Breast epithelium (tissue), 4 donors: ENCODE measurements around the gene NUAK2. TPM values are rescaled to one million over a fixed set of nuclear protein-coding genes. Genes with fewer than 3 reads are reported as not detected.

Experiments
- DNase-seq, 2 donors: peaks; one replicate each; pipeline ENCODE4 v3.0.0-alpha.2; 2019; ENCODE audit warnings: low spot score in 2 of 2
- H3K27ac ChIP-seq, 2 donors: fragments of 200-600 bp; sonication (generic) in 1 of 2; one replicate each; pipeline ENCODE4 v1.5.1; 2016 to 2019; ENCODE audit warnings: mild to moderate bottlenecking in 1 of 2
- H3K27me3 ChIP-seq, 2 donors: fragments of 200-600 bp; sonication (generic) in 1 of 2; one replicate each; pipeline versions ENCODE4 v1.5.1 to v1.6.0; 2017 to 2019; ENCODE audit warnings: control low read depth in 1 of 2, mild to moderate bottlenecking in 1 of 2
- H3K36me3 ChIP-seq: fragments of 200-600 bp; one replicate; pipeline ENCODE4 v1.5.1; 2019
- H3K4me1 ChIP-seq, 2 donors: fragments of 200-600 bp; sonication (generic); one replicate each; pipeline ENCODE4 v1.5.1; 2016 to 2019; ENCODE audit warnings: control low read depth in 1 of 2
- H3K4me3 ChIP-seq, 3 donors: fragments of 200-600 bp; sonication (generic); 1 replicate in 2 of 3; 2 replicates in 1 of 3; pipeline ENCODE4 v1.5.1; 2016 to 2019; ENCODE audit warnings: mild to moderate bottlenecking in 3 of 3, moderate library complexity in 2 of 3
- H3K9me3 ChIP-seq, 2 donors: fragments of 200-600 bp; sonication (generic) in 1 of 2; one replicate each; pipeline ENCODE4 v1.5.1; 2016 to 2019; ENCODE audit warnings: control low read depth in 1 of 2
- POLR2A ChIP-seq: fragments of 450-650 bp; IDR thresholded peaks from one replicate; pipeline ENCODE4 v1.6.1; 2016; ENCODE audit warnings: antibody characterized with exemption, mild to moderate bottlenecking, moderate library complexity
- POLR2AphosphoS5 ChIP-seq, 3 donors: sonication (generic); formaldehyde crosslinking; IDR thresholded peaks; one replicate each; pipeline ENCODE4 v1.6.1; 2017; ENCODE audit warnings: antibody characterized with exemption in 3 of 3
- intact Hi-C: fragments of 100-400 bp; cut with DNase I; formaldehyde crosslinking; loops from one replicate; pipeline ENCODE4 v1.15.1; 2023; ENCODE audit warnings: low total_unique reads
- total RNA-seq, 3 donors: library from RNA; depleted of rRNA; stranded (reverse); fragments of >200 nt; gene quantifications; one replicate each; pipeline ENCODE4 v1.1.0, GENCODE V29; 2016
- TF ChIP-seq, protein P1 (sequence below), 3 donors: fragments of 450-650 bp; IDR thresholded peaks; one replicate each; pipeline ENCODE4 v1.5.1; 2016 to 2017; ENCODE audit warnings: antibody characterized with exemption in 3 of 3, mild to moderate bottlenecking in 3 of 3, moderate library complexity in 3 of 3

The NUAK2 gene
- total RNA-seq, 3 donors from 2014 or later: 0.98 to 2.2 (median 1.1) TPM

DNA sequence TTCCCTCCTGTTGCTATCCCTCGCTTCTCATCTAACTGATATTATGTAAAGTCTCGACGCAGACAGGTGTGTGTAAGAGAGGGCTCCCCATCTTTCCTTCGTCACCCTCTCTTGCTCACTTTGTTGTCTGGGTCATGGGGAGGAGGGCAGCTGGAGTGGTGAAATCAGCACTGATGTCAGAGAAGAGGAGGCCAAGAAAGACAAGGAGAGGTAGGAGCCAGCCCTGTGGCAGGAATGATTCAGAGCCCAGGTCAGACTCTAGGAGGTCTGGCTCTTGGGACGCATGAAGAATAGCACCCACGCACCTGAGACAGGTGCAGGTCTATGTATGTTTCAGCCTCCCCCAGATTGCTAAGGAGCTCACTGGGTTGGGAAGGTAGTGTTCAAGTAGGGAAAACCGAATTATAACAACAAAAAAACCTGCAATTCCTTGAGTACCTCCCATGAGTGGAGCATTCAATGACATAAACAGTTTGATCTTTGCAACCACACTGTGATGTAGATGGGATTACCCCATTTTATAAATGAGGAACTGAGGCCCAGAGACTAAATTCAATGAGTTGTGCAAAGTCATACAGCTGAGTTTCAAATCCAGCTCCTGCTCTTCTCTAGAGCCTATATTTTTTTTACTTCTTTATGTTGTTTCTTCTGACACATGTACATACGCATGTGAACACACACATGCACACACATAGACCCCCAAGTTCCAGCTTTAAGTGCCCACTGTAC is 10.4 kb downstream of the NUAK2 start:
- TF ChIP-seq, protein P1, sequence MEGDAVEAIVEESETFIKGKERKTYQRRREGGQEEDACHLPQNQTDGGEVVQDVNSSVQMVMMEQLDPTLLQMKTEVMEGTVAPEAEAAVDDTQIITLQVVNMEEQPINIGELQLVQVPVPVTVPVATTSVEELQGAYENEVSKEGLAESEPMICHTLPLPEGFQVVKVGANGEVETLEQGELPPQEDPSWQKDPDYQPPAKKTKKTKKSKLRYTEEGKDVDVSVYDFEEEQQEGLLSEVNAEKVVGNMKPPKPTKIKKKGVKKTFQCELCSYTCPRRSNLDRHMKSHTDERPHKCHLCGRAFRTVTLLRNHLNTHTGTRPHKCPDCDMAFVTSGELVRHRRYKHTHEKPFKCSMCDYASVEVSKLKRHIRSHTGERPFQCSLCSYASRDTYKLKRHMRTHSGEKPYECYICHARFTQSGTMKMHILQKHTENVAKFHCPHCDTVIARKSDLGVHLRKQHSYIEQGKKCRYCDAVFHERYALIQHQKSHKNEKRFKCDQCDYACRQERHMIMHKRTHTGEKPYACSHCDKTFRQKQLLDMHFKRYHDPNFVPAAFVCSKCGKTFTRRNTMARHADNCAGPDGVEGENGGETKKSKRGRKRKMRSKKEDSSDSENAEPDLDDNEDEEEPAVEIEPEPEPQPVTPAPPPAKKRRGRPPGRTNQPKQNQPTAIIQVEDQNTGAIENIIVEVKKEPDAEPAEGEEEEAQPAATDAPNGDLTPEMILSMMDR (IDR thresholded peaks at IDR 0.05): no peak
- TF ChIP-seq POLR2AphosphoS5 (IDR thresholded peaks at IDR 0.05): no peak
- no peak for TF ChIP-seq POLR2A
- DNase-seq: no peak
- H3K36me3 ChIP-seq: no peaks in the 10 kb centered on the region
- H3K4me3 ChIP-seq: no peak overlapping the region
- H3K4me1 ChIP-seq: no peaks in the 10 kb centered on the region
- no peaks in the 10 kb centered on the region for H3K9me3 ChIP-seq
- no peaks in the 10 kb centered on the region for H3K27me3 ChIP-seq
- H3K27ac ChIP-seq: no peak overlapping the region
- intact Hi-C loops: loop anchor here (1.0 kb wide), 1 partner anchor 17 kb away; no protein-coding TSS in a partner anchor

DNA sequence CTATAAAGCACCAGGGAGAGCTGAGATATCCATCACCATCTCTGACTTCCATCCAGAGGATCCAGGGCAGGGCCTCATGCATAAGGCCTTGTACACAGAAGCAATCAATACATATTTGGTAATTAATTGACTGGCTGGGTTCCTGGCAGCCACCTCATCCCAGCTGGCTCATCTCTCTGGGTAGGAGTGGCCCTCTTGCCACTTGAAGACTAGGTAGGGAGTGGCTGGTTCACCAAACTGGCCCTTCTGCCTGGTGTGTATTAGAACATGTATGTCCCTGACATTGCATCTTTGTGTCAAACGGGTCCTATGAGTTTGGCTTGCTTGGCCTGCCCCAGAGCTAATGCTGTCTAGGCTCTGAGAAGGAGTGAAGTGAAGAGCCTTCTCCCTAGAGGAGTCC is 11.8 kb downstream of the NUAK2 start:
- TF ChIP-seq, protein P1 (IDR thresholded peaks at IDR 0.05): no peak
- no peak for TF ChIP-seq POLR2A
- TF ChIP-seq POLR2AphosphoS5 (IDR thresholded peaks at IDR 0.05): no peak
- Histone ChIP-seq H3K36me3 (no peaks in the 10 kb centered on the region), H3K27me3 (no peaks in the 10 kb centered on the region), H3K27ac (no peak overlapping the region), H3K4me3 (no peak overlapping the region), H3K4me1 (no peaks in the 10 kb centered on the region), H3K9me3 (no peaks in the 10 kb centered on the region)
- no peak for DNase-seq
- intact Hi-C loops: no loop called here

DNA sequence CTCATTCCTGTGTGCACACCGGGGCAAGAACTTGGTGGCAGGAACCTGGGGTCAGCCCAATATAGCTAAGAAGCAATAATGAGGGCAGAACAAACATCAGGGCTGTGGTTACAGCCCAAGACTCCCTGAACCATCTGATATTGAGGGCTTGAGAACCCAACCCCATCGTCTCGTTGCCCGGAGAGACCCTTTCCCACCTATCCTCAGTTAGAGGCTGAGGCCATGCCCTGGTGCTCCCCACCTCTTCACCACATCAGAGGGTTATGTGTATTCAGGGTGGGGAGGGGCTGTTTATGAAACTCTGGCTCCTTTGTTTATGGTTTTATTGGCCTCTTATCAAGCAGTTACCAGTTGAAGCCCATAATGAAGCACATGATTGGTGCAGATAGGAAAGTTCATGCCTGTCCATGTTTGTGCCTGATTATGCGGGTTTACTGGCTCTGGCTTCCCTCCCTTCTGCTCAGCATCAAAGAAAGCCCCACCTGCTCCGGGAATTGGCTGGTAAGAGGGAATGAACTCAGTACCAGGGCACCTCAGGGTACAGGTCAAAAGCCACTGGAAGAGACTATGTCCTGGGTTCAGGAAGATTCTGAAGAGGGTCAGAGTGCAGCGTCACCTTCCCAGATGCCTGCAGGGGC is 14.5 kb downstream of the NUAK2 start:
- DNase-seq: no peak
- H3K9me3 ChIP-seq: no peaks in the 10 kb centered on the region
- H3K36me3 ChIP-seq: no peaks in the 10 kb centered on the region
- intact Hi-C loops: no loop called here
- no peak overlapping the region for H3K27ac ChIP-seq
- TF ChIP-seq POLR2A: no peak
- TF ChIP-seq, protein P1 (IDR thresholded peaks at IDR 0.05): no peak
- no peak for TF ChIP-seq POLR2AphosphoS5 (IDR thresholded peaks at IDR 0.05)
- H3K27me3 ChIP-seq: no peaks in the 10 kb centered on the region
- H3K4me1 ChIP-seq: no peaks in the 10 kb centered on the region
- no peak overlapping the region for H3K4me3 ChIP-seq

DNA sequence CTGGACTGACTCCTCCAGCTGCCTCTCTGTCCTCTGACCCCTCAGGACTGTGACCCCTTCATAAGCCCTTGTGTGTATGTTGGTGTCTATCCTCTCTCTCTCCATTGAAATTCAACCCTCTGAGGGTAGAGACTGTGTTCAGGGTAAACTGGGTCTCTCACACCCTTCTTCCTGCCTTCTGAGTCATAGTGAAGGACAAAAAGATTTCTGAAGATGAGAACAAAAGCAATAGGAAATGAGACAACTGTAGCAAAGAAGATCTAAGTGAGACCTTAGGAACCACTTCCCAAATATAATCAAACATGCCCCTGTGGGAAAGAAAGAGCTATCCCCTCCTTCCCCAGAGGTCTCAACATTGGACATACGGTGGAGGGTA is 16.9 kb downstream of the NUAK2 start:
- H3K9me3 ChIP-seq: no peaks in the 10 kb centered on the region
- TF ChIP-seq POLR2AphosphoS5 (IDR thresholded peaks at IDR 0.05) (no peak), POLR2A (no peak)
- H3K27me3 ChIP-seq: no peaks in the 10 kb centered on the region
- no peaks in the 10 kb centered on the region for H3K36me3 ChIP-seq
- H3K27ac ChIP-seq: no peak overlapping the region
- no peak for DNase-seq
- H3K4me1 ChIP-seq: no peaks in the 10 kb centered on the region
- H3K4me3 ChIP-seq: no peak overlapping the region
- intact Hi-C loops: no loop called here

DNA sequence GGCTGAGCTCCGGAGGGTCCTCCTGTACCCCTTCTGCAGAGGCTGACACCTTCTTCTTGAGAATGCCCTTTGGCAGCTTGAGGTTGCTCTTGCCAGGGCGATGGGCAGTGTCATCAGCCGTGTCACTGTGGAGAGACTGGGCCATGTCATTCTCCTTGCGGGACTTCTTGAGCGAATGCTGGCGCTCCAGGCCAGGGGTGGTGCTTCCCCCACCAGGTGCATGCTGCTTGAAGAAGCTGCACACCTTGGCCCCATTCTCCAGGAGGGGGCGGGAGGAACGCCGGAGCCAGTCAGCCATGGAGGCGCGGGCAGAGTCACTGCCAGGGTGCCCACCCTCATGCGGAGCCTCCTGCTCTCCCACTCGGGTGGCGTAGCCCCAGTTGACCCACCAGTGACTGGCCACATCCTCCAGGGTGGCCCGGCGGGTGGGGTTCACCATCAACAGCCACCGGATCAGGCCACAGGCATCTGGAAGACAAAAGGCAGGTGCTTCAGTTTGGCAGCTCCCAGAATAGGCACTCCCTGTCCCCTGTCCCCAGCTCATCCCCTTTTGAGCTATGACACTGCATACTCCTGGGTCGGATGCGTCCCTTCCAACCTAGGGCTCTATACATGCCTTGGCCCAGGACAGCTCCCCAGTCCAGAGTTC is 17.4 kb downstream of the NUAK2 start:
- Histone ChIP-seq H3K27me3 (no peaks in the 10 kb centered on the region), H3K4me3 (no peak overlapping the region), H3K27ac (no peak overlapping the region), H3K9me3 (no peaks in the 10 kb centered on the region), H3K4me1 (no peaks in the 10 kb centered on the region), H3K36me3 (no peaks in the 10 kb centered on the region)
- DNase-seq: no peak
- TF ChIP-seq, protein P1 (IDR thresholded peaks at IDR 0.05): no peak
- TF ChIP-seq POLR2AphosphoS5 (IDR thresholded peaks at IDR 0.05) (no peak), POLR2A (no peak)
- intact Hi-C loops: no loop called here
